Stimulated activated naive CD8-positive, alpha-beta T cell treated with anti-CD3 and anti-CD28 coated beads, Interleukin-15, Interleukin-2, amounts not matched to agents 100 ng/mL and 50 ng/mL, for 24 hours (primary cell): ENCODE results near the gene MAP2K5.

Experiments
- H3K27ac Mint-ChIP-seq: one replicate; pipeline ENCODE4 v1.8.0; 2021; ENCODE audit warnings: mild to moderate bottlenecking, mixed read lengths
- H3K27me3 Mint-ChIP-seq: one replicate; pipeline ENCODE4 v1.8.0; 2021; ENCODE audit warnings: mixed read lengths
- H3K36me3 Mint-ChIP-seq: one replicate; pipeline ENCODE4 v1.8.0; 2021; ENCODE audit warnings: low read depth, mixed read lengths
- H3K4me1 Mint-ChIP-seq: one replicate; pipeline ENCODE4 v1.8.0; 2021; ENCODE audit warnings: low read depth, mixed read lengths
- H3K4me3 Mint-ChIP-seq: one replicate; pipeline ENCODE4 v1.8.0; 2021; ENCODE audit warnings: mild to moderate bottlenecking, mixed read lengths
- H3K9me3 Mint-ChIP-seq: one replicate; pipeline ENCODE4 v1.8.0; 2021; ENCODE audit warnings: mixed read lengths

The MAP2K5 gene

DNA sequence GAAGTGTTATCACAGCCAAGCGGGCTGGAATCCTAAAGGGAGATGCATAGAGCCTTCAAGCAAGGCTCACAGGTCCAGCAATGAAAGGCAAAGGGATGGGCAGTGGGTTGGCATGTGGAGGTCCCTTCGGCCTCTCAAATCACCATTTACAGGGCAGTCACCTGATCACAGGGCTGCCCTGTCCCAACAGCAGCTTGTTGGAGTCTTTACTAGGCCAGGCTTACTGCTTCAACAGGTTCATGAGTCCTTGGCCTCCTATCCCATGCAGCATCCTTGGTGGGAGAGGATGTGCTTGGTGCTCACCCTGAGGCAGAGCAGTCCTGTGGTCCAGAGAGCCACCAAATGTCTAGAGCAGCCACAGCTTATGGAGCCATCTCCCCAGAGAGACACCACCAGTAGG, 258.6 kb downstream of the MAP2K5 start:
- H3K27ac Mint-ChIP-seq, result no peak overlapping the region
- peaks cover 3% of the 10 kb centered on the region for H3K36me3 Mint-ChIP-seq
- H3K27me3 Mint-ChIP-seq, result no peaks in the 10 kb centered on the region
- H3K4me1 Mint-ChIP-seq, result no peaks in the 10 kb centered on the region
- no peaks in the 10 kb centered on the region for H3K9me3 Mint-ChIP-seq
- H3K4me3 Mint-ChIP-seq, result no peak overlapping the region

- H3K27ac Mint-ChIP-seq, result no peak overlapping the region
- H3K36me3 Mint-ChIP-seq, result no peaks in the 10 kb centered on the region
- no peaks in the 10 kb centered on the region for H3K9me3 Mint-ChIP-seq
- no peaks in the 10 kb centered on the region for H3K27me3 Mint-ChIP-seq
- H3K4me3 Mint-ChIP-seq, result no peak overlapping the region
- H3K4me1 Mint-ChIP-seq, result no peaks in the 10 kb centered on the region
Observed at GRCh38 chr15:67801926-67802914, 259.7 kb downstream of the MAP2K5 start.

- Mint-ChIP-seq H3K4me3 (no peak overlapping the region), H3K27me3 (no peaks in the 10 kb centered on the region), H3K9me3 (no peaks in the 10 kb centered on the region), H3K36me3 (peaks cover 4% of the 10 kb centered on the region), H3K4me1 (no peaks in the 10 kb centered on the region), H3K27ac (no peak overlapping the region)
Observed at GRCh38 chr15:67803299-67803698, 260.8 kb downstream of the MAP2K5 start.

- no peaks in the 10 kb centered on the region for H3K9me3 Mint-ChIP-seq
- H3K4me3 Mint-ChIP-seq, result no peak overlapping the region
- H3K27ac Mint-ChIP-seq, result no peak overlapping the region
- H3K4me1 Mint-ChIP-seq, result no peaks in the 10 kb centered on the region
- peaks cover 9% of the 10 kb centered on the region for H3K36me3 Mint-ChIP-seq
- no peaks in the 10 kb centered on the region for H3K27me3 Mint-ChIP-seq
Observed at GRCh38 chr15:67803996-67804843, 261.7 kb downstream of the MAP2K5 start.

DNA sequence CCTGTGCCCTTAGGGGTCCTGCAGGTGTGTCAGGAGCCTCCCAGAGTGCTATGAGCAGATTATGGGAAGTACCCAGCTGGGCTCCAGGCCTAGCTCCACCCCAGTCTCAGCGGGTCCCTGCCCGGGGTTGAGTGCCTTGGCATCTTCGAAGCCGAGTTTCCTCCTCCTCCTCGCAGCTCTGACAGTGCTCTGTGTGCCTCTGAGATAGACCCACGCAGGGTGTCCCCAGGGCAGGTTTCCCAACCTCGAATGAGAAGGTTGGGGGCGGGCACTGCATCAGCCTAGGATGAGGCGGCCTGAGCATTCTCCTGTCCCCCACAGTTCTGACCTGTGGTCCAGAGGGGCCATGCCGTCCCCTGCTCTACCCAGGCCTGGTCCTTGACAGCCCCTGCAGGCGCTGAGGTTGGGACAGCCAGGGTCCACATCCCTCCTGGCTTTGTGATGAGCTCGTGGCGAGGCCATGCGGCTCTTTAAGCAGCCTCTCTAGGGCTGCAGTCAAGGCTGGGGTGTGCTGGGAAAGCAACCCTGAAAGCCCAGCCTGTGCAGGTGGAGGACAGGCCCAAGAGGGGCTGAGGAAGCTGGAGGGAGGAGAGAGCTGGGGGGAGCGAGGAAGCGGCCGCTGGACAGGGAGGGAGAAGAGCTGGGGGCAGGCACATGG, 262.6 kb downstream of the MAP2K5 start:
- Mint-ChIP-seq H3K27ac (no peak overlapping the region), H3K4me1 (no peaks in the 10 kb centered on the region), H3K4me3 (no peak overlapping the region), H3K36me3 (peaks cover 9% of the 10 kb centered on the region), H3K27me3 (no peaks in the 10 kb centered on the region), H3K9me3 (no peaks in the 10 kb centered on the region)

DNA sequence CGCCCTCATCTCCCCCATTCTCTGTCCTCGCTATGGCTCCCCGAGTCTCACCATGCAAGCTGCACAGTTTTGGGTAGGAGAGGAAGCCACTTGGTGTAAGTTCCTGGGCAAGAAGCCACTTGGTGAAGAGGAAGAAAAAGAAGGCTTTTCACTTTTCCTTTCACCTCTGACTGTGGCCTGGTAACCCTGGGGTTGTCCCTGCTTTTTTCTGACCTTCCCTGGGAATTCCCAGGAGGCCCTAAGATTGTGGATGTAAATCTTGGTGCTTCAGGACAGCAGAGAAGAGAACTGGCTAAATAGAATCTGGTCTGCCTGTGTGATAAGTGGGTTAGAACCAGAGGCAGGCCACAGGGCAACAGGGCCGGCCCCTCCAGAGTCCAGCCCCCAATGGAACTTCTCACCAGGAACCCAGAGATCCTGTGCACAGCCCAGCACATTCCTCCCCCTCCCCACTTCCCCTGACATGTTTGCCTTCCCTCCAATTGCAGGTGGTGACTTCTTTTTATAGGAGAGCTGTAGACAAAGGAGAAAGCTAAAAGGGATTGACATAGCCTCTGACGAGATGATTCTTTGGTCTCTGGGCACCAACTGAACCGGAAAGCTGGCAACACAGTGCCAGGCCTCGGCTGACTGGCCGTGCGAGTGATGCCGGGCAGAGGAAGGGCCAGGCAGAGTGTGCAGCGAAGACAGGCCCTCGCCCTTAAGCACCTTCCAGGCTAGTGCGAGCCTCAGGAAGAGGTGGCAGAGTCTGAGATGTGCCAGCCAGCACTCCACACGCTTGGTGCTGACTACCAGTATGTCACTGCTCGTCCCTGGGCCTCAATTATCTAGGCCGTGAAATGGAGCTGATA, 263.4 kb downstream of the MAP2K5 start:
- Mint-ChIP-seq H3K4me1 (no peaks in the 10 kb centered on the region), H3K27ac (no peak overlapping the region), H3K9me3 (no peaks in the 10 kb centered on the region), H3K4me3 (no peak overlapping the region), H3K27me3 (no peaks in the 10 kb centered on the region), H3K36me3 (peaks cover 9% of the 10 kb centered on the region)

GRCh38 chr15:67806536-67806935, 264.0 kb downstream of the MAP2K5 start:
- H3K36me3 Mint-ChIP-seq, result peaks cover 9% of the 10 kb centered on the region
- no peaks in the 10 kb centered on the region for H3K4me1 Mint-ChIP-seq
- H3K27me3 Mint-ChIP-seq, result no peaks in the 10 kb centered on the region
- H3K9me3 Mint-ChIP-seq, result no peaks in the 10 kb centered on the region
- no peak overlapping the region for H3K4me3 Mint-ChIP-seq
- no peak overlapping the region for H3K27ac Mint-ChIP-seq

- H3K36me3 Mint-ChIP-seq, result peaks cover 9% of the 10 kb centered on the region
- no peak overlapping the region for H3K27ac Mint-ChIP-seq
- H3K4me3 Mint-ChIP-seq, result no peak overlapping the region
- no peaks in the 10 kb centered on the region for H3K27me3 Mint-ChIP-seq
- no peaks in the 10 kb centered on the region for H3K4me1 Mint-ChIP-seq
- no peaks in the 10 kb centered on the region for H3K9me3 Mint-ChIP-seq
Observed at GRCh38 chr15:67807141-67807540, 264.6 kb downstream of the MAP2K5 start.

DNA sequence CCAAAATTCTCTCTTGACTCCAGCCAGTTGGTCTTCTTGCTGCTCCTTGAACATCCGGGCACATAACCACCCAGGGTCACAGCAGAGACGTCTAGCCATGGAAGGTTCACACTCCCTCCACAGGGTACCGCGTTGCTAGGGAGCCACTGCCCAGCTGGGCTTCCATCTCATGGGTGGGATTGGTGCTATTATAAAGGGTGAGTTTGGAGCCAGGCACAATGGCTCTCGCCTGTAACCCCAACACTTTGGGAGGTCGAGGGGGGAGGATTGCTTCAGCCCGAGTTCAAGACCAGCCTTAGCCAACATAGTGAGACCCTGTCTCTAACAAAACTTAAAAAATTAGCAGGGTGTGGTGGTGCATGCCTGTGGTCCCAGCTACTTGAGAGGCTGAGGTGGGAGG, 265.3 kb downstream of the MAP2K5 start:
- H3K36me3 Mint-ChIP-seq, result peaks cover 9% of the 10 kb centered on the region
- H3K4me3 Mint-ChIP-seq, result no peak overlapping the region
- H3K9me3 Mint-ChIP-seq, result no peaks in the 10 kb centered on the region
- no peak overlapping the region for H3K27ac Mint-ChIP-seq
- H3K4me1 Mint-ChIP-seq, result no peaks in the 10 kb centered on the region
- no peaks in the 10 kb centered on the region for H3K27me3 Mint-ChIP-seq

- Mint-ChIP-seq H3K4me1 (no peaks in the 10 kb centered on the region), H3K27me3 (no peaks in the 10 kb centered on the region), H3K9me3 (no peaks in the 10 kb centered on the region), H3K27ac (no peak overlapping the region), H3K36me3 (peaks cover 9% of the 10 kb centered on the region), H3K4me3 (no peak overlapping the region)
Observed at GRCh38 chr15:67808821-67809220, 266.3 kb downstream of the MAP2K5 start.

DNA sequence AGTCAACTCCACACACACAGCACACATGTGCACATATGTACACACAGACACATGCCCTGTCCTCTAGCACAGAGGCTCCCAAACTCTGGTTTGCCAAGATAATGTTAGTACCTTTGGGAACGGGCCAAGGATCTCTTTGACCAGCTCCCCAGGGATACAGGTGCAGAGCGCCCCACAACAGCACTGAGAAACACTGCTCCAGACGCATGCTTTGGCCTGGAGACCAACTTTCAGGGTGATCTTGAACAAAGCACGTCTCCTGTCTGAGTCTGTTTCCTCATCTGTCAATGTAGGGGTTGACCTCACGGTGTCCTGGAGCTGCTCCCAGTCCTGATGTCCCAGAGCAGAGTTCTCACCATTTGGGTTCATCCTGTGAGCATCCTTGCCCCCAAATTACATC, 266.9 kb downstream of the MAP2K5 start:
- Mint-ChIP-seq H3K27me3 (no peaks in the 10 kb centered on the region), H3K27ac (no peak overlapping the region), H3K36me3 (peaks cover 9% of the 10 kb centered on the region), H3K4me1 (no peaks in the 10 kb centered on the region), H3K9me3 (no peaks in the 10 kb centered on the region), H3K4me3 (no peak overlapping the region)

DNA sequence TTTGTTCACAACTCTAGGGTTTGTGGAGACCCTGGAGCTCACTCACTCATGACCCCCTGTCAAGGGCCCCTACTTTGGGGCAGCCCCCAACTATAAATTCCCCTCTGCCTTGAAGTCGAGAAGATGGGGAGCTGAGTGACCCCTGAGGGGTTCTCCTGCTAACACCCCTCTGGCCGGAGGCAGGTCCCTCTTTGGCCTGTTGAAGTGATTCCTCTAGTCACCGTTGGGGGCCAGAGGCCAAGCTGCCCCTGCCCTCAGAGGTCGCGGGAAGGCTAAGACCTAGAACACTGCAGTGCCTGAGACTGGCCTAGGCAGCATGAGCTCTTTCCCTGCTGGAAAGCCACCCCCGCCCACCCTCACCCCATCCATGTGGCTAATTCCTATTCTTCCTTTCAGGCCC, 267.4 kb downstream of the MAP2K5 start:
- Mint-ChIP-seq H3K4me1 (no peaks in the 10 kb centered on the region), H3K36me3 (peaks cover 9% of the 10 kb centered on the region), H3K9me3 (no peaks in the 10 kb centered on the region), H3K4me3 (no peak overlapping the region), H3K27ac (no peak overlapping the region), H3K27me3 (no peaks in the 10 kb centered on the region)

- no peaks in the 10 kb centered on the region for H3K4me1 Mint-ChIP-seq
- peaks cover 13% of the 10 kb centered on the region for H3K27me3 Mint-ChIP-seq
- peaks cover 9% of the 10 kb centered on the region for H3K36me3 Mint-ChIP-seq
- H3K4me3 Mint-ChIP-seq, result no peak overlapping the region
- no peak overlapping the region for H3K27ac Mint-ChIP-seq
- H3K9me3 Mint-ChIP-seq, result no peaks in the 10 kb centered on the region
Observed at GRCh38 chr15:67812241-67812644, 269.7 kb downstream of the MAP2K5 start.

GRCh38 chr15:67813104-67813634, 270.7 kb downstream of the MAP2K5 start:
- no peak overlapping the region for H3K4me3 Mint-ChIP-seq
- H3K9me3 Mint-ChIP-seq, result no peaks in the 10 kb centered on the region
- peaks cover 18% of the 10 kb centered on the region for H3K27me3 Mint-ChIP-seq
- no peak overlapping the region for H3K27ac Mint-ChIP-seq
- no peaks in the 10 kb centered on the region for H3K4me1 Mint-ChIP-seq
- H3K36me3 Mint-ChIP-seq, result peaks cover 5% of the 10 kb centered on the region
